Measurements from ENCODE around the gene C1orf167.

C1orf167 gene

DNA sequence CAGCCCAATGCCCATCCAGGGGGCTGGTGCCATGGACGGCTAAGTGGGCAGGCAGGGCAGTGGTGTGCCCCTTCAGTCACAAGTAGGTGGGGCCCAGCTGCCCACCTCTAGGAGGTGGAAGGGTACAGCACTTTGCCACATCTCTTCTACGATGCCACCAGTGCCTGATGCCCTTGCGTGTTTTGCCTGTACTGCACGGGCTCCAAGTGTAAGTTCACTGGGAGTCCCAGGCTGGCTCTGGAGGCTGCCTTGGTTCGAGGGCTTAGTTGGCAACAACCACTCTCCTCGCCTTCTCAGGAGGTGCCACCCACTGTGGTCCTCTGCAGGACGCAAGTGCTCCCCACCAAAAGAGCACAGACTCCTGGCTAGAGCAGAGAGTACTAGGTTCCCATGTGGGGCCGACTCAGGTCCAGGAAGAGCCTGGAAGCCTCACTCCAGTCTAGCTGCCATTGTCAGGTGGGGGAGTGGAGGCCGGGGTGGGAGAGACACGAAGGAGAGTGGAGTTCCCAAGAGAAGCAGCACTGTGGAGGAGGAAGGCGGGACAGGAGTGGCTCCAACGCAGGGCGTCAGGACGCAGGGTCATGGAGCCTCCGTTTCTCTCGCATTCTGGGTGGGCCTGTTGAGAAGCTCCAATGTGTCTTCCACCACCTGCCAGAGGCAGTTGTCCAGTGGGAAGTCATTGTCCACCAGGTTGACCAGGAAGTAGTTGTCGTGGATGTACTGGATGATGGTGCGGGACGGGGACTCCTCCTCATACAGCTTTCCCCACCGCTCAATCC, 28.3 kb downstream of the C1orf167 start:
- peaks cover 32 to 34% of the 10 kb centered on the region in 2 donors for H3K4me1 ChIP-seq (ENCODE audit: control insufficient read depth in 1 of 2, insufficient read depth in 2 of 2, low read length in 2 of 2)

DNA sequence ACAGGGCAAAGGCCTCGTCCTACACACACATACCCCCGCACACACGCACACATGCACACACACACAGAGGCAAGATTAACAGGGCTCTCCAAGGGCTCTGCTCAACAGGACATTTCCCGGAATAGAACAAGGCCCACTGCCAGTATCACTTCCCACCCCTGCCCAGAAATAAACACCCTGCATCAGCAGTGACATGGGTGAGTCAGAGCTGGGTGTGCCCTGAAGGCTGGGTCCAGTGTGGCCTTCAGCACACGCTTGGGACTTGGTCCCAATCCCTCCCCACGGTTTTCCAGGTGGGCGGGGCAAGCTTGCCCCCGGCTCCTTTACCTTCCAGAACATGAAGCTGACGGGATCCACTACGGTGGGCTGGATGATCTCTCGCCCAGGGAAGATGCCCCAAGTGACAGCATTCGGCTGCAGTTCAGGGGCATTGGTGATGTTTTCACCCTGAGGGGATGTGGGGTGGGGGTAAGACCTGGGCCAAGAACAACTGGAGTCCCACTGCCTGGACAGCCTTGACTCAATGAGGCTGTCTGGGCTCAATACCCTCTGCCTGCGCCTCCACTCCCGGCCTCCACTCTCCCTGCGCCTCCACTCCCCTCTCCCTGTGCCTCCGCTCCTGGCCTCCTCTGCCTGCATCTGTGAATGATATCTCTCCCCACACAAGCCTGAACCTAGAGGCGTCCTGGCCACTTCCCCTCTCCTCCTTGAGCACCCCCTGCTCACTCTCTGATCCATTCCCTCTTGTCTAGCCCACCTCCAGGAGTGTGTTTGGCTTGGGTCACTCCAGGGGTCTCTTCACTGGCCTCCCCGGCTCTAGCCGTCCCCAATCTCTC, 29.1 kb downstream of the C1orf167 start:
- Histone ChIP-seq H3K27me3 (ENCODE audit: low read depth, low read length) (no peaks in the 10 kb centered on the region), H3K9me3 (ENCODE audit: control insufficient read depth in 1 of 2, low read length in 2 of 2) (no peaks in the 10 kb centered on the region), H3K4me3 (ENCODE audit: low read depth in 1 of 2, low read length in 2 of 2) (peak overlapping the region in 1 of 2 donors; percentile 19), H3K27ac (ENCODE audit: low read length) (peak overlapping the region; percentile 94), H3K4me1 (ENCODE audit: control insufficient read depth in 1 of 2, insufficient read depth in 2 of 2, low read length in 2 of 2) (peaks cover 27 to 34% of the 10 kb centered on the region in 2 donors), H3K36me3 (ENCODE audit: control insufficient read depth in 1 of 2, insufficient read depth in 2 of 2, low read length in 2 of 2) (peaks cover 33 to 38% of the 10 kb centered on the region in 2 donors)

More for the DNA sequence above, 28.3 kb downstream of the C1orf167 start:
- Histone ChIP-seq H3K9me3 (ENCODE audit: control insufficient read depth in 1 of 2, low read length in 2 of 2) (no peaks in the 10 kb centered on the region), H3K36me3 (ENCODE audit: control insufficient read depth in 1 of 2, insufficient read depth in 2 of 2, low read length in 2 of 2) (peaks cover 25 to 30% of the 10 kb centered on the region in 2 donors), H3K4me3 (ENCODE audit: low read depth in 1 of 2, low read length in 2 of 2) (peak overlapping the region in 1 of 2 donors; percentile 7), H3K27me3 (ENCODE audit: low read depth, low read length) (no peaks in the 10 kb centered on the region), H3K27ac (ENCODE audit: low read length) (peak overlapping the region; percentile 94)

- Histone ChIP-seq H3K9me3 (ENCODE audit: control insufficient read depth in 1 of 2, low read length in 2 of 2) (no peaks in the 10 kb centered on the region), H3K4me1 (ENCODE audit: control insufficient read depth in 1 of 2, insufficient read depth in 2 of 2, low read length in 2 of 2) (peaks cover 24 to 28% of the 10 kb centered on the region in 2 donors), H3K4me3 (ENCODE audit: low read depth in 1 of 2, low read length in 2 of 2) (no peak overlapping the region), H3K27ac (ENCODE audit: low read length) (peak overlapping the region; percentile 85), H3K36me3 (ENCODE audit: control insufficient read depth in 1 of 2, insufficient read depth in 2 of 2, low read length in 2 of 2) (peaks cover 33 to 41% of the 10 kb centered on the region in 2 donors), H3K27me3 (ENCODE audit: low read depth, low read length) (no peaks in the 10 kb centered on the region)
Observed at GRCh38 chr1:11792106-11792505, 30.1 kb downstream of the C1orf167 start.

DNA sequence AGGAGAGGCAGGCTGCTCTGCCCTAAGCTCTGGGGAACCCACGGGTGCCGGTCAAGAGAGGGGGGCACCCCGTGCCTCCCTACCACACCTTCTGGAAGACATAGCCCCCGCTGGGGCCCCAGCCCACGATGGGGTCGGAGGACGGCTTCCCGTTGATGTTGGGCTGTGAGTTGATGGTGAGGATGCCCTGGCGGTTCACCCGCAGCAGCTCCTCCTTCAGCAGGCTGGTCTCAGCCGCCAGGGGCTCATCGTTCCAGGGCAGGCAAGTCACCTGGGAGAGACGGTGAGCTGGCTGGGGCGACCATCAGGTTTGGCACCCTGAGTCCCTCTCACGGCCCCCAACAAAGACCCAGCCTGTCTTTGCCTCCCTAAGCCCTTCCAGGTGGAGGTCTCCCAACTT, 31.8 kb downstream of the C1orf167 start:
- H3K4me1 ChIP-seq (ENCODE audit: control insufficient read depth in 1 of 2, insufficient read depth in 2 of 2, low read length in 2 of 2), result peaks cover 8 to 19% of the 10 kb centered on the region in 2 donors
- H3K36me3 ChIP-seq (ENCODE audit: control insufficient read depth in 1 of 2, insufficient read depth in 2 of 2, low read length in 2 of 2), result peaks cover 37 to 52% of the 10 kb centered on the region in 2 donors
- H3K27ac ChIP-seq (ENCODE audit: low read length), result no peak overlapping the region

GRCh38 chr1:11794446-11795237, 32.6 kb downstream of the C1orf167 start:
- Histone ChIP-seq H3K9me3 (ENCODE audit: control insufficient read depth in 1 of 2, low read length in 2 of 2) (no peaks in the 10 kb centered on the region), H3K27ac (ENCODE audit: low read length) (no peak overlapping the region), H3K36me3 (ENCODE audit: control insufficient read depth in 1 of 2, insufficient read depth in 2 of 2, low read length in 2 of 2) (peaks cover 42 to 61% of the 10 kb centered on the region in 2 donors), H3K4me1 (ENCODE audit: control insufficient read depth in 1 of 2, insufficient read depth in 2 of 2, low read length in 2 of 2) (peaks cover 6 to 17% of the 10 kb centered on the region in 2 donors), H3K27me3 (ENCODE audit: low read depth, low read length) (no peaks in the 10 kb centered on the region), H3K4me3 (ENCODE audit: low read depth in 1 of 2, low read length in 2 of 2) (no peak overlapping the region)

More for the DNA sequence above, 31.8 kb downstream of the C1orf167 start:
- Histone ChIP-seq H3K27me3 (ENCODE audit: low read depth, low read length) (no peaks in the 10 kb centered on the region), H3K9me3 (ENCODE audit: control insufficient read depth in 1 of 2, low read length in 2 of 2) (no peaks in the 10 kb centered on the region), H3K4me3 (ENCODE audit: low read depth in 1 of 2, low read length in 2 of 2) (no peak overlapping the region)

DNA sequence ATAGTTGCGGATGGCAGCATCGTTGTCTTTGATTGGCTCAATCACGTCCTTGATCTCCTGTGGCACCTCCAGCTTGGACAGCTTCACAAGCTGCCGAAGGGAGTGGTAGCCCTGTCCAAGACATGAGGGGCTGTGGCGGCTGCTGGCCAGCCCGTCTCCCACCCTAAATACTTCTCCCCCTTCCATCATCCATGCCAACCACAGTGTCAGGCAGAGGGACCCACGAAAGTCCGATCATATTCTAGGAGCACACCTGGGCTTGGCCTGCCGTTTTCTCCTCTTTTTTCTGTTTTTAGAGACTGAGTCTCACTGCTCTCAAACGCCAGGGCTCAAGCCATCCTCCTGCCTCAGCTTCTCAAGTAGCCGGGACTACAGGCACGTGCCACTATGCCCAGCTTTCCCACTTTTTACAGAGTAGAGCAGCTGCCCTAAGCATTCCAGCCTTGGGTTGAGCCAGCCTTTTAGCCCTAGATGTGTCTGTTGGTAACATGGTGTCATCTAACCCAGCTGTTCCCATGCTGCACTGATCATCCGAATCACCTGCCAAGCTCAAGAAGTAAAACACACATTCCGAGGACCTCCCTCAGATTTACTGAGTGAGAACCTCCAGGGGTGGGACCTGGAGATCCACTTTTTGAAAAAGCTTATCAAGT, 33.4 kb downstream of the C1orf167 start:
- no peaks in the 10 kb centered on the region for H3K27me3 ChIP-seq (ENCODE audit: low read depth, low read length)
- H3K27ac ChIP-seq (ENCODE audit: low read length), result no peak overlapping the region
- H3K4me1 ChIP-seq (ENCODE audit: control insufficient read depth in 1 of 2, insufficient read depth in 2 of 2, low read length in 2 of 2), result peaks cover 6 to 10% of the 10 kb centered on the region in 2 donors
- no peaks in the 10 kb centered on the region for H3K9me3 ChIP-seq (ENCODE audit: control insufficient read depth in 1 of 2, low read length in 2 of 2)
- peaks cover 47 to 64% of the 10 kb centered on the region in 2 donors for H3K36me3 ChIP-seq (ENCODE audit: control insufficient read depth in 1 of 2, insufficient read depth in 2 of 2, low read length in 2 of 2)
- H3K4me3 ChIP-seq (ENCODE audit: low read depth in 1 of 2, low read length in 2 of 2), result no peak overlapping the region

DNA sequence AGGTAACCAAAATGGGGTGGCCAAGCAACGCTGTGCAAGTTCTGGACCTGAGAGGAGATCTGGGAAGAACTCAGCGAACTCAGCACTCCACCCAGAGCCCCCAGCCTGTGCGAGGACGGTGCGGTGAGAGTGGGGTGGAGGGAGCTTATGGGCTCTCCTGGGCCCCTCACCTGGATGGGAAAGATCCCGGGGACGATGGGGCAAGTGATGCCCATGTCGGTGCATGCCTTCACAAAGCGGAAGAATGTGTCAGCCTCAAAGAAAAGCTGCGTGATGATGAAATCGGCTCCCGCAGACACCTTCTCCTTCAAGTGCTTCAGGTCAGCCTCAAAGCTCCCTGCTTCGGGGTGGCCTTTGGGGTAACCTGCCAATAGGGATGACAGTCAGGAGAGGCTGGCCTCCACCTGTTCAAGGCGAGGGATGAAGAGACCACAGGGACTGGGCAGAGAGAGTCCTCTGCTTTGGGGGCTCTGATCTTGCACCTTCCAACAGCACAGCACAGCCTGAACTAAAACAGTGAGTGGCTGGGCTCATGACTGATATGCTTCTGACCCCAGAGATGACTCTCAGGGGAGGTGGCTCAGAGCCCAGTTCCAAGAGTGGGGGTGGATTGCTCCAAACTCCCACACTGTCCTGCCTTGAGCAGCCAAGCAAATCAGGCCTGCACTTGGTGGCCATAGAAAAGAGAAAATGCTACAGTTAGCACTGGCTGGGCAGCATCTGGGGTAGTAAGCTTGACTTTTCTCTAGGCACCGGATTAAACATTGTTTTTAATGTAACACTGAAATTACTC, 34.2 kb downstream of the C1orf167 start:
- H3K4me3 ChIP-seq (ENCODE audit: low read depth in 1 of 2, low read length in 2 of 2), result no peak overlapping the region
- no peaks in the 10 kb centered on the region for H3K9me3 ChIP-seq (ENCODE audit: control insufficient read depth in 1 of 2, low read length in 2 of 2)
- no peak overlapping the region for H3K27ac ChIP-seq (ENCODE audit: low read length)
- H3K36me3 ChIP-seq (ENCODE audit: control insufficient read depth in 1 of 2, insufficient read depth in 2 of 2, low read length in 2 of 2), result peaks cover 53 to 73% of the 10 kb centered on the region in 2 donors
- H3K27me3 ChIP-seq (ENCODE audit: low read depth, low read length), result no peaks in the 10 kb centered on the region
- peaks cover 3 to 6% of the 10 kb centered on the region in 2 donors for H3K4me1 ChIP-seq (ENCODE audit: control insufficient read depth in 1 of 2, insufficient read depth in 2 of 2, low read length in 2 of 2)

DNA sequence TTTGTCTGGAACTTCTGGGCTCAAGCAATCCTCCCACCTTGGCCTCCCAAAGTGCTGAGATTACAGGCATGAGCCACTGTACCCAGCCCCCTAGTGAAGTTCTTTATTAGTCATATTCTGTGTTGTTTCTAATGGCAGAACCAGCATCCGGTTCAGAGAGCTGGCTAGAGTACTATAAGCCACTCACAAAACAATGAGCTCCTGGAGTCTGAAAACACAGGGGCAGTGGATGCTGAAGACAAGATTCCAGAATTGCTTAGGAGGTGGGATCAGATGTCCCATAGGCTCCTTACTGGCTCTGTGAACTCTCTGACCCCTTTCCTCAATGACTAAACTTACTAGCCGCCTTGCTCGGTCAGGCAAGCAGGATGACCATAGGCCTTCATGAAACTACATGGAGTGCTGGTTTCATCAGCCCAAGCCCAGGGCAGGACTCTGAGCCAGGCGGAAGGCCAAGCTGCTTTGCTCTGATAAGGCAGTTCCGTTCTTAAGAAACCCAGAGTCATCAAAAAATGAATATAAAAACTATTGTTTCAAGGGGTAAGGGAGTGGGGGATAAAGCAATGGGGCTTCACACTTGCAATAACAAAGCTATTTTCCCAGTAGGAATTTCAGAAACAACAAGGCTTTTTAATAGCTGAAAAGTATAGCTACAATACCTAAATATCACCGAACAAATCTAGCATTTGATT, 35.7 kb downstream of the C1orf167 start:
- Histone ChIP-seq H3K36me3 (ENCODE audit: control insufficient read depth in 1 of 2, insufficient read depth in 2 of 2, low read length in 2 of 2) (peaks cover 45 to 67% of the 10 kb centered on the region in 2 donors), H3K27ac (ENCODE audit: low read length) (peak overlapping the region; percentile 23), H3K4me3 (ENCODE audit: low read depth in 1 of 2, low read length in 2 of 2) (no peak overlapping the region), H3K9me3 (ENCODE audit: control insufficient read depth in 1 of 2, low read length in 2 of 2) (no peaks in the 10 kb centered on the region), H3K4me1 (ENCODE audit: control insufficient read depth in 1 of 2, insufficient read depth in 2 of 2, low read length in 2 of 2) (peaks cover 0 to 16% of the 10 kb centered on the region in 2 donors), H3K27me3 (ENCODE audit: low read depth, low read length) (no peaks in the 10 kb centered on the region)

DNA sequence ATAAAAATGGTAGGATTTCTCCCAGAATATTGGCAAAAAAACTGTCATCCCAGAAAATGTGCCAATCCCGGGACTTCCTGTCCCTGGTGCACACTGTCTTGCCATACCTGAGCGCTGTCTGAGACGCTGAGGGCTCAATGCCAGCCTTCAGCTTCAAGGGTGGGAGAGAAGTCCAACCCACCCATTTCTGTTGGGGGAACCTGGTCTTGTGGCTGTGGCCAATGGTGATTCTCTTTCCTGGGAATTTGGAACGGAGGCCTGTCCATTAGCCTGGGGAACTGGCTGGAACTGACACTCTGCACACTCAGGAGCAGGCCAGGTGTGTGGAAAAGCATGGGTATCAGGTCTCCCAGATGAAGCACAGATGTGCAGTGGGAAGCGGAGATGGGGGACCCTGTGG, 37.1 kb downstream of the C1orf167 start:
- H3K27me3 ChIP-seq (ENCODE audit: low read depth, low read length), result no peaks in the 10 kb centered on the region
- H3K4me1 ChIP-seq (ENCODE audit: control insufficient read depth in 1 of 2, insufficient read depth in 2 of 2, low read length in 2 of 2), result peaks cover 4 to 30% of the 10 kb centered on the region in 2 donors
- H3K27ac ChIP-seq (ENCODE audit: low read length), result no peak overlapping the region
- H3K9me3 ChIP-seq (ENCODE audit: control insufficient read depth in 1 of 2, low read length in 2 of 2), result no peaks in the 10 kb centered on the region
- H3K36me3 ChIP-seq (ENCODE audit: control insufficient read depth in 1 of 2, insufficient read depth in 2 of 2, low read length in 2 of 2), result peaks cover 38 to 60% of the 10 kb centered on the region in 2 donors
- no peak overlapping the region for H3K4me3 ChIP-seq (ENCODE audit: low read depth in 1 of 2, low read length in 2 of 2)

Data from muscle layer of duodenum (tissue), 2 donors.